Activated T-cell treated with anti-CD3 and anti-CD28 coated beads, Interleukin-2, amount 50 U/mL, for 24 hours (primary cell): Measurements from ENCODE around the gene PLXNB1.
A peak's percentile ranks its signal among the peaks of the same experiment; 100 is the strongest.
"Not testable (repeated sequence)": the region's sequence is repeated elsewhere in the genome, so short reads cannot be mapped to it uniquely, and the experiment has no call there.

Experiments
- DNase-seq: peaks from one replicate; pipeline ENCODE4 v3.0.0-alpha.2; 2020
- H3K27ac Mint-ChIP-seq: 2 replicates; pipeline ENCODE4 v1.8.0; 2020; ENCODE audit warnings: mild to moderate bottlenecking, mixed read lengths
- H3K27me3 Mint-ChIP-seq: 2 replicates; pipeline ENCODE4 v1.8.0; 2020; ENCODE audit warnings: mixed read lengths
- H3K36me3 Mint-ChIP-seq: 2 replicates; pipeline ENCODE4 v1.8.0; 2020; ENCODE audit warnings: low read depth, mixed read lengths
- H3K4me1 Mint-ChIP-seq: 2 replicates; pipeline ENCODE4 v1.8.0; 2020; ENCODE audit warnings: low read depth, mixed read lengths
- H3K4me3 Mint-ChIP-seq: 2 replicates; pipeline ENCODE4 v1.8.0; 2020; ENCODE audit warnings: mild to moderate bottlenecking, moderate library complexity, mixed read lengths
- H3K9me3 Mint-ChIP-seq: 2 replicates; pipeline ENCODE4 v1.8.0; 2020; ENCODE audit warnings: mixed read lengths

PLXNB1 gene

DNA sequence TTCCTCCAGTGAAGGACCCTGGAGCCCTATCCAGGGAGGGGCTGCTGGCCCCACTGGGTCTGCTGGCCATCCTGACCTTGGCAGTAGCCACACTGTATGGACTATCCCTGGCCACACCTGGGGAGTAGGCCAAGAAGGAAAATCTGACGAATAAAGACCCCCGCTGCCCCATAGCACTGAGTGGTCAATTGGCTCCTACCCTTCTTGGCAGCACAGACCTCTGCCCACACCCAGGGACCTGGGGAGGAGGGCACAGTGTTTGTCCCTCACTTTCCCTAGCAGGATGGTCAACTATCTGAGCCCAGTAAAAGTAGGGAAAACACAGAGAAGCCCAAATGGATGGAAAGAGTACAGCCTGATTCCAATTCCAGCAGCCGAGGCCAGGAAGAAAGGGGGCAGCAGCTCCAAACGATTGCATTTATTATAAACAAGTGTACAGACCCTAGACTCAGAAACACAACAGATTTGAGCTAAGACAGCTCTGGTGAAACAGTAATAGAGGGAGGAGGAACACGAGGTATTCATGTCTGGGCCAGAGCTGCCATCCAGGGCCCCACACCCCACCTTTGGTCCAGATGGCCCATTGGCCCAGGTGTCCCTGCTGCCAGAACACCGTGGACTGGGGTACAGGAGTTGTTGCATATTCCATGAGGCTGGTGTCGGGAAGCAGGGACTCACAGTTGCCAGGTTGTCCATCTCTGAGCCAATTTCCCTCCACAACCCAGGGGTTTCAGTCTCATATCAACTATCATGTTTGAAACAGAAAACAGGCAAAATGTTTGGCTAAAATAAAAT, 37.8 kb upstream of the PLXNB1 start:
- H3K9me3 Mint-ChIP-seq: no peaks in the 10 kb centered on the region
- peak overlapping the region; percentile 96 for H3K4me3 Mint-ChIP-seq
- no peaks in the 10 kb centered on the region for H3K27me3 Mint-ChIP-seq
- peaks cover 65% of the 10 kb centered on the region for H3K36me3 Mint-ChIP-seq
- H3K27ac Mint-ChIP-seq: peak overlapping the region; percentile 99
- H3K4me1 Mint-ChIP-seq: peaks cover 56% of the 10 kb centered on the region
- no peak for DNase-seq

- H3K9me3 Mint-ChIP-seq: no peaks in the 10 kb centered on the region
- no peaks in the 10 kb centered on the region for H3K27me3 Mint-ChIP-seq
- DNase-seq: no peak
- peak overlapping the region; percentile 99 for H3K27ac Mint-ChIP-seq
- H3K4me3 Mint-ChIP-seq: peak overlapping the region; percentile 96
- peaks cover 66% of the 10 kb centered on the region for H3K36me3 Mint-ChIP-seq
- H3K4me1 Mint-ChIP-seq: peaks cover 55% of the 10 kb centered on the region
Observed at GRCh38 chr3:48467110-48467454, 37.2 kb upstream of the PLXNB1 start.

DNA sequence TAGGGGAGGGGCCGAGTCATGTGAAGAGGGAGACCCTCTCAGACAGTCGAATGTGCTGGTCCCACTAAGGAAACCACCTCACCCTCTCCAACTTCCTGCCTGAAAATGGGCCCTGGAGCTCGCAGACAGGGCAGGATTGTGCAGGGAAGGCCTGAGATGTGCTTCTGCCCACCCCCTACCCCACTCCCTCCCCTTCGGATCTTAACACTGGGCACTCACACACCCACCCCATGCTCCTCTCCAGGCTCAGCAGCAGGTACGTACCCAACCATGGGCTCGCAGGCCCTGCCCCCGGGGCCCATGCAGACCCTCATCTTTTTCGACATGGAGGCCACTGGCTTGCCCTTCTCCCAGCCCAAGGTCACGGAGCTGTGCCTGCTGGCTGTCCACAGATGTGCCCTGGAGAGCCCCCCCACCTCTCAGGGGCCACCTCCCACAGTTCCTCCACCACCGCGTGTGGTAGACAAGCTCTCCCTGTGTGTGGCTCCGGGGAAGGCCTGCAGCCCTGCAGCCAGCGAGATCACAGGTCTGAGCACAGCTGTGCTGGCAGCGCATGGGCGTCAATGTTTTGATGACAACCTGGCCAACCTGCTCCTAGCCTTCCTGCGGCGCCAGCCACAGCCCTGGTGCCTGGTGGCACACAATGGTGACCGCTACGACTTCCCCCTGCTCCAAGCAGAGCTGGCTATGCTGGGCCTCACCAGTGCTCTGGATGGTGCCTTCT, 36.7 kb upstream of the PLXNB1 start:
- Mint-ChIP-seq H3K27ac (peak overlapping the region; percentile 99), H3K27me3 (no peaks in the 10 kb centered on the region), H3K4me1 (peaks cover 55% of the 10 kb centered on the region), H3K4me3 (peak overlapping the region; percentile 96), H3K36me3 (peaks cover 68% of the 10 kb centered on the region), H3K9me3 (no peaks in the 10 kb centered on the region)
- peak; percentile 68 for DNase-seq

DNA sequence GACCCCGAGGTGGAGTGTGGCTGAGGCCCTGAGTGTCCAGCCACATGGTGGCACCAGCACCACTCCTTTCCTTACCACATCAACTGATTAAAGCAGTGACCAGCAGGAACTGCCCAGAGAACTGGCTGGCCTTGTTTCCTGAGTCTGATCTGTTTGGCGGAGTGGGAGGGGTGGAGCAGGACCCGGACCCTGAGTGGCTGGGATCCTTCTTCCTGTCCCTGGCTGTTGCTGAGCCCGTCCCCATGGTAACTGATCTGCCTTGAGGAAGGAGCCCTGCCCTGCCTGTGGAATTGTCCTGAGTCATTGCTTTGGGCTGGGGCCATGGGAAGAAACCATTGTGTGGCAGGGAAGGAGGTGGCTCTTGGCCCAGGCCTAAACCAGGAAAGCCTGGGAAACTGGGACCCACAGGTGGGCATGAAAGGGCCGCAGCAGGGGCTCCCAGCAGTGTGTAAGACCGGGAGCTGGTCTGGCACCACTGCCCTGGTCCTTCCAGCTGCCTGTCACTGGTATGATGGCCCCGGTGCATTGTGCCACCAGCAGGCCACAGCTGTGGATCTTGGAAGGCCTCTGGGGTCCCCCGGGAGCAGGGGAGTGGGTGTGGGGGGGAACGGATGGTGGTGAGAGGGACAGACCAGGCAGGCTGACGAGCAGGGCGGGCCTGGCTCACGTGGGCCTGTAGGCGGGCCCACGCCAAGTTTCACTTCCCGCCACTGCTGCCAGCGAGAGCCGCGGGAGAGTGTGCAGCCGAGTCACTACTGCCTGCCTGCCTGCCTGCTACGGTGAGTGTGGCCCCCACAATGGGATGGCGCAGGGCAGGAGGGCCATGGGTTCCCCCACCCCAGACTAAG, 35.9 kb upstream of the PLXNB1 start:
- H3K4me1 Mint-ChIP-seq: peaks cover 51% of the 10 kb centered on the region
- H3K36me3 Mint-ChIP-seq: peaks cover 75% of the 10 kb centered on the region
- H3K4me3 Mint-ChIP-seq: peak overlapping the region; percentile 96
- H3K27me3 Mint-ChIP-seq: no peaks in the 10 kb centered on the region
- peak; percentile 88 for DNase-seq
- peak overlapping the region; percentile 99 for H3K27ac Mint-ChIP-seq
- H3K9me3 Mint-ChIP-seq: no peaks in the 10 kb centered on the region

- Mint-ChIP-seq H3K27me3 (no peaks in the 10 kb centered on the region), H3K4me3 (peak overlapping the region; percentile 96), H3K27ac (peak overlapping the region; percentile 99), H3K36me3 (peaks cover 78% of the 10 kb centered on the region), H3K9me3 (no peaks in the 10 kb centered on the region), H3K4me1 (peaks cover 48% of the 10 kb centered on the region)
- DNase-seq: no peak
Observed at GRCh38 chr3:48465237-48465530, 35.3 kb upstream of the PLXNB1 start.

DNA sequence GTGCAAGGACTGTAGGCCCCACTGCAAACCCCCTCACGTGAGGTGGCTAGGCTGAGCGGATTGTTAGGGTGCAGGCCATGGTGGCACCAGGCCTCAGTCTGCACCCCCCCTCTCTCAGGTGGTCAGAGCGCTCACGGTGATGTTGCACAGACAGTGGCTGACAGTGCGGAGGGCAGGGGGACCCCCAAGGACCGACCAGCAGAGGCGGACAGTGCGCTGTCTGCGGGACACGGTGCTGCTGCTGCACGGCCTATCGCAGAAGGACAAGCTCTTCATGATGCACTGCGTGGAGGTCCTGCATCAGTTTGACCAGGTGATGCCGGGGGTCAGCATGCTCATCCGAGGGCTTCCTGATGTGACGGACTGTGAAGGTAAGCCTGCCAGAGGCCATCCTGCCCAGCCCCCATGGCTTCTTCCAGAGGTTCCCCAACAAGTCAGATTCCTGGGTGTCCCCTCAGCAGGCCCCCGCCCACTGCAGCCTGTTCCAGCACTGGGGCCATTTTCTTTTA, 34.9 kb upstream of the PLXNB1 start:
- H3K36me3 Mint-ChIP-seq: peaks cover 79% of the 10 kb centered on the region
- H3K27ac Mint-ChIP-seq: no peak overlapping the region
- no peaks in the 10 kb centered on the region for H3K9me3 Mint-ChIP-seq
- DNase-seq: no peak
- peaks cover 44% of the 10 kb centered on the region for H3K4me1 Mint-ChIP-seq
- peak overlapping the region; percentile 96 for H3K4me3 Mint-ChIP-seq
- no peaks in the 10 kb centered on the region for H3K27me3 Mint-ChIP-seq

DNA sequence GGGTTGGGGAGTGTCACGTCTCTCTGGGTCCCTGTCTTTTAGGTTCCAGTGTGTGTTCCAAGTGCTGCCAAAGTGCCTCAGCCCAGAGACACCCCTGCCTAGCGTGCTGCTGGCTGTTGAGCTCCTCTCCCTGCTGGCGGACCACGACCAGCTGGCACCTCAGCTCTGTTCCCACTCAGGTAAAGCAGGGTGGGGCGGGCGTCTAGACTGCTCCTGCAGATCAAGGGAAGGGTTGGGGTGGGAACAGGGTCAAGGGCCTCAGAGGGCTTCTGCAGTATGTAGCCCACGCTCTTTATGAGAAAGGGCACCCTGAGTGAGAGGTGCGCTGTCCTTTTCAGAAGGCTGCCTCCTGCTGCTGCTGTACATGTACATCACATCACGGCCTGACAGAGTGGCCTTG, 33.8 kb upstream of the PLXNB1 start:
- no peaks in the 10 kb centered on the region for H3K27me3 Mint-ChIP-seq
- DNase-seq: no peak
- no peak overlapping the region for H3K4me3 Mint-ChIP-seq
- H3K27ac Mint-ChIP-seq: no peak overlapping the region
- no peaks in the 10 kb centered on the region for H3K9me3 Mint-ChIP-seq
- H3K4me1 Mint-ChIP-seq: peaks cover 34% of the 10 kb centered on the region
- H3K36me3 Mint-ChIP-seq: peaks cover 79% of the 10 kb centered on the region

DNA sequence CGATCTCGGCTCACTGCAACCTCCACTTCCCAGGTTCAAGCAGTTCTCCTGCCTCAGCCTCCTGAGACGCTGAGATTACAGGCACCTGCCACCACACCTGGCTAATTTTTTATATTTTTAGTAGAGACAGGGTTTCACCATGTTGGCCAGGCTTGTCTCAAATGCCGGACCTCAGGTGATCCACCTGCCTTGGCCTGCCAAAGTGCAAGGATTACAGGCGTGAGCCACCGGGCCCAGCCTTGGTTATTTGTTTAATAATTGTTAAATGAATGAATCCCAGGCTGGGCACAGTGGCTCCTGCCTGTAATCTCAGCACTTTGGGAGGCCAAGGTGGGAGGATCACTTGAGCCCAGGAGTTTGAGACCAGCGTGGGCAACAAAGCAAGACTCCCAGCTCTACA, 31.9 kb upstream of the PLXNB1 start:
- not testable (repeated sequence) for H3K9me3 Mint-ChIP-seq, DNase-seq, H3K4me3 Mint-ChIP-seq, H3K27me3 Mint-ChIP-seq, H3K27ac Mint-ChIP-seq
- H3K4me1 Mint-ChIP-seq: peaks cover 14% of the 10 kb centered on the region
- H3K36me3 Mint-ChIP-seq: peaks cover 71% of the 10 kb centered on the region

DNA sequence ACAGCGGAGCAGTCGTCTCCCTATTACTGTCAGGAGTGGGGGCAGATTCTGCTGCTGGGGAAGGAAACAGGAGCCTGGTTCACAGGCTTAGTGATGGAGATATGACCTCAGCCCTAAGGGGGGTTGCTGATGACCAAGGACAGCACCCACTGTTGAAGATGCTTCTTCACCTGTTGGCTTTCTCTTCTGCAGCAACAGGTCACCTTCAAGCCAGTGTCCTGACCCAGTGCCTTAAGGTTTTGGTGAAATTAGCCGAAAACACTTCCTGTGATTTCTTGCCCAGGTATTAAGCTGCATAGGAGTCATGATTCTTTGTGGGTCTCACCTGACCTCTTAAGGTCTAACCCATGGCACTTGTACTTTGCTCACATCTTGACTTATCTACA, 30.6 kb upstream of the PLXNB1 start:
- Mint-ChIP-seq H3K27me3 (no peaks in the 10 kb centered on the region), H3K36me3 (peaks cover 68% of the 10 kb centered on the region)

GRCh38 chr3:48459773-48460516, 30.1 kb upstream of the PLXNB1 start:
- H3K4me1 Mint-ChIP-seq: peaks cover 2% of the 10 kb centered on the region
- no peak overlapping the region for H3K4me3 Mint-ChIP-seq
- no peaks in the 10 kb centered on the region for H3K9me3 Mint-ChIP-seq
- no peak for DNase-seq
- no peak overlapping the region for H3K27ac Mint-ChIP-seq
- H3K36me3 Mint-ChIP-seq: peaks cover 67% of the 10 kb centered on the region
- no peaks in the 10 kb centered on the region for H3K27me3 Mint-ChIP-seq

More for the DNA sequence above, 30.6 kb upstream of the PLXNB1 start:
- no peak for DNase-seq
- H3K9me3 Mint-ChIP-seq: no peaks in the 10 kb centered on the region
- peak overlapping the region; percentile 68 for H3K27ac Mint-ChIP-seq
- no peak overlapping the region for H3K4me3 Mint-ChIP-seq
- peaks cover 7% of the 10 kb centered on the region for H3K4me1 Mint-ChIP-seq

- Mint-ChIP-seq H3K27me3 (no peaks in the 10 kb centered on the region), H3K36me3 (peaks cover 69% of the 10 kb centered on the region), H3K27ac (no peak overlapping the region), H3K9me3 (no peaks in the 10 kb centered on the region), H3K4me1 (peaks cover 2% of the 10 kb centered on the region), H3K4me3 (no peak overlapping the region)
- no peak for DNase-seq
Observed at GRCh38 chr3:48459331-48459730, 29.4 kb upstream of the PLXNB1 start.

GRCh38 chr3:48456456-48456855, 26.6 kb upstream of the PLXNB1 start:
- no peak overlapping the region for H3K27ac Mint-ChIP-seq
- peaks cover 2% of the 10 kb centered on the region for H3K4me1 Mint-ChIP-seq
- no peaks in the 10 kb centered on the region for H3K27me3 Mint-ChIP-seq
- H3K9me3 Mint-ChIP-seq: no peaks in the 10 kb centered on the region
- no peak overlapping the region for H3K4me3 Mint-ChIP-seq
- no peak for DNase-seq
- H3K36me3 Mint-ChIP-seq: peaks cover 88% of the 10 kb centered on the region

DNA sequence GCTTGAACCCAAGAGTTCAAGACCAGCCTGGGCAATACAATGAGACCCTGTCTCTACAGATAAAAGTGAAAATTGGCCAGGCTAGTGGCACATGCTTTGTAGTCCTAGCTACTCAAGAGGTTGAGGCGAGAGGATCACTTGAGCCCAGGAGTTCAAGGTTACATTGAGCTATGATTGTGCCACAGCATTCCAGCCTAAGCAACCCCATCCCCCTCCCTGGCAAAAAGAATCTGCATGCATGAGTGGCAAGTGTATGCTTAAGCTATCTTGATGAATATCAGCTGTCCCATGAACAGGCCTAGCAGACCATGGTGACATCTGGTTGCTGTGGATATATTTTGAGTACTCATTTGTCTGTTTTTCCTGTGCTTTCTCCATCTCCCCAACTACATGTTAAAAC, 21.4 kb upstream of the PLXNB1 start:
- H3K27ac Mint-ChIP-seq: no peak overlapping the region
- no peak for DNase-seq
- no peaks in the 10 kb centered on the region for H3K9me3 Mint-ChIP-seq
- H3K36me3 Mint-ChIP-seq: peaks cover 87% of the 10 kb centered on the region
- no peaks in the 10 kb centered on the region for H3K27me3 Mint-ChIP-seq
- H3K4me3 Mint-ChIP-seq: no peak overlapping the region
- peaks cover 22% of the 10 kb centered on the region for H3K4me1 Mint-ChIP-seq
